Activated T-helper 2 cell treated with anti-CD3 and anti-CD28 coated beads, Interferon-gamma antibody, Interleukin-2, Interleukin-4, amounts not matched to agents 10 μg/mL and 5 μg/mL and 100 μg/mL, durations not matched to agents 14 hours and 24 hours and 36 hours (primary cell): ENCODE data around the gene GDF9. TPM values are rescaled to one million over a fixed set of nuclear protein-coding genes. Genes with fewer than 3 reads are reported as not detected.
A peak's percentile ranks its signal among the peaks of the same experiment; 100 is the strongest.

Experiments used
- DNase-seq: peaks from one replicate; pipeline ENCODE4 v3.0.0; 2021; ENCODE audit warnings: low spot score
- H3K27ac Mint-ChIP-seq: one replicate; pipeline ENCODE4 v1.8.0; 2021; ENCODE audit warnings: mixed read lengths
- H3K27me3 Mint-ChIP-seq: one replicate; pipeline ENCODE4 v1.8.0; 2021; ENCODE audit warnings: low read depth, mixed read lengths
- H3K36me3 Mint-ChIP-seq: one replicate; pipeline ENCODE4 v1.8.0; 2021; ENCODE audit warnings: low read depth, mixed read lengths
- H3K4me1 Mint-ChIP-seq: one replicate; pipeline ENCODE4 v1.8.0; 2021; ENCODE audit warnings: low read depth, mixed read lengths
- H3K4me3 Mint-ChIP-seq: one replicate; pipeline ENCODE4 v1.8.0; 2021; ENCODE audit warnings: low read depth, mild to moderate bottlenecking, moderate library complexity, mixed read lengths
- H3K9me3 Mint-ChIP-seq: one replicate; pipeline ENCODE4 v1.8.0; 2021; ENCODE audit warnings: mixed read lengths
- intact Hi-C: fragments of 100-400 bp; cut with micrococcal nuclease; formaldehyde crosslinking; loops from one replicate; pipeline ENCODE4 v1.15.1; 2023
- total RNA-seq: library from RNA; stranded (reverse); gene quantifications from 2 replicates; pipeline ENCODE4 v1.2.3, GENCODE V29; 2022

GDF9 gene
- total RNA-seq, 1 donor from 2014 or later: not detected

- Mint-ChIP-seq H3K27ac (peak overlapping the region; percentile 66), H3K27me3 (peaks cover 63% of the 10 kb centered on the region), H3K4me1 (peaks cover 12% of the 10 kb centered on the region), H3K9me3 (no peaks in the 10 kb centered on the region), H3K4me3 (peak overlapping the region; percentile 87), H3K36me3 (no peaks in the 10 kb centered on the region)
- DNase-seq: peak; percentile 67
- intact Hi-C loops: loop anchor here (1.0 to 2.0 kb wide), 2 partner anchors 37 to 53 kb away; partner anchors contain the start of genes GDF9 and UQCRQ
These were observed 36.4 kb downstream of the GDF9 start for GRCh38 chr5:132829742-132830435.

- intact Hi-C loops: no loop called here
- H3K4me1 Mint-ChIP-seq: peaks cover 12% of the 10 kb centered on the region
- no peaks in the 10 kb centered on the region for H3K36me3 Mint-ChIP-seq
- no peak overlapping the region for H3K27ac Mint-ChIP-seq
- DNase-seq: no peak
- no peaks in the 10 kb centered on the region for H3K9me3 Mint-ChIP-seq
- peak overlapping the region; percentile 47 for H3K4me3 Mint-ChIP-seq
- H3K27me3 Mint-ChIP-seq: peaks cover 67% of the 10 kb centered on the region
These were observed 37.3 kb downstream of the GDF9 start for GRCh38 chr5:132828846-132829494.

- peaks cover 69% of the 10 kb centered on the region for H3K27me3 Mint-ChIP-seq
- no peak overlapping the region for H3K4me3 Mint-ChIP-seq
- H3K4me1 Mint-ChIP-seq: peaks cover 14% of the 10 kb centered on the region
- no peak overlapping the region for H3K27ac Mint-ChIP-seq
- no peaks in the 10 kb centered on the region for H3K9me3 Mint-ChIP-seq
- DNase-seq: no peak
- intact Hi-C loops: no loop called here
- no peaks in the 10 kb centered on the region for H3K36me3 Mint-ChIP-seq
These were observed 38.2 kb downstream of the GDF9 start for GRCh38 chr5:132827943-132828673.

GRCh38 chr5:132826424-132827082 is 39.7 kb downstream of the GDF9 start:
- Mint-ChIP-seq H3K4me3 (peak overlapping the region; percentile 9), H3K27me3 (peaks cover 69% of the 10 kb centered on the region), H3K36me3 (no peaks in the 10 kb centered on the region), H3K27ac (no peak overlapping the region), H3K4me1 (peaks cover 16% of the 10 kb centered on the region), H3K9me3 (no peaks in the 10 kb centered on the region)
- no peak for DNase-seq
- intact Hi-C loops: no loop called here

- Mint-ChIP-seq H3K4me3 (peak overlapping the region; percentile 21), H3K9me3 (no peaks in the 10 kb centered on the region), H3K27me3 (peaks cover 66% of the 10 kb centered on the region), H3K36me3 (no peaks in the 10 kb centered on the region), H3K4me1 (peaks cover 14% of the 10 kb centered on the region), H3K27ac (no peak overlapping the region)
- intact Hi-C loops: no loop called here
- no peak for DNase-seq
These were observed 40.4 kb downstream of the GDF9 start for GRCh38 chr5:132825834-132826391.

- Mint-ChIP-seq H3K4me3 (peak overlapping the region; percentile 13), H3K27ac (no peak overlapping the region), H3K36me3 (no peaks in the 10 kb centered on the region), H3K4me1 (peaks cover 17% of the 10 kb centered on the region), H3K9me3 (no peaks in the 10 kb centered on the region), H3K27me3 (peaks cover 66% of the 10 kb centered on the region)
- DNase-seq: no peak
- intact Hi-C loops: no loop called here
These were observed 41.0 kb downstream of the GDF9 start for GRCh38 chr5:132825033-132825833.

GRCh38 chr5:132824426-132824825 is 41.8 kb downstream of the GDF9 start:
- DNase-seq: no peak
- Mint-ChIP-seq H3K27me3 (peaks cover 65% of the 10 kb centered on the region), H3K4me3 (peak overlapping the region; percentile 13), H3K9me3 (no peaks in the 10 kb centered on the region), H3K27ac (no peak overlapping the region), H3K36me3 (no peaks in the 10 kb centered on the region), H3K4me1 (peaks cover 21% of the 10 kb centered on the region)
- intact Hi-C loops: loop anchor here (5.0 kb wide), 3 partner anchors 162 to 437 kb away; no protein-coding TSS in a partner anchor

- no peak for DNase-seq
- no peak overlapping the region for H3K4me3 Mint-ChIP-seq
- intact Hi-C loops: loop anchor here (5.0 kb wide), 3 partner anchors 161 to 436 kb away; no protein-coding TSS in a partner anchor
- H3K27ac Mint-ChIP-seq: no peak overlapping the region
- H3K4me1 Mint-ChIP-seq: peaks cover 23% of the 10 kb centered on the region
- H3K9me3 Mint-ChIP-seq: no peaks in the 10 kb centered on the region
- H3K36me3 Mint-ChIP-seq: no peaks in the 10 kb centered on the region
- peaks cover 65% of the 10 kb centered on the region for H3K27me3 Mint-ChIP-seq
These were observed 42.7 kb downstream of the GDF9 start for GRCh38 chr5:132823481-132824050.

GRCh38 chr5:132822650-132823480 is 43.4 kb downstream of the GDF9 start:
- Mint-ChIP-seq H3K36me3 (no peaks in the 10 kb centered on the region), H3K4me3 (peak overlapping the region; percentile 13), H3K4me1 (peaks cover 20% of the 10 kb centered on the region), H3K9me3 (no peaks in the 10 kb centered on the region), H3K27ac (no peak overlapping the region), H3K27me3 (peaks cover 62% of the 10 kb centered on the region)
- intact Hi-C loops: loop anchor here (5.0 kb wide), 3 partner anchors 161 to 436 kb away; no protein-coding TSS in a partner anchor
- no peak for DNase-seq

- Mint-ChIP-seq H3K27me3 (peaks cover 60% of the 10 kb centered on the region), H3K36me3 (no peaks in the 10 kb centered on the region), H3K9me3 (no peaks in the 10 kb centered on the region), H3K4me1 (peaks cover 17% of the 10 kb centered on the region), H3K4me3 (no peak overlapping the region), H3K27ac (no peak overlapping the region)
- intact Hi-C loops: loop anchor here (2.0 to 5.0 kb wide), 5 partner anchors 71 to 434 kb away; no protein-coding TSS in a partner anchor
- DNase-seq: no peak
These were observed 44.5 kb downstream of the GDF9 start for GRCh38 chr5:132821791-132822190.

GRCh38 chr5:132821350-132821749 is 44.9 kb downstream of the GDF9 start:
- H3K4me1 Mint-ChIP-seq: peaks cover 15% of the 10 kb centered on the region
- DNase-seq: no peak
- no peak overlapping the region for H3K27ac Mint-ChIP-seq
- intact Hi-C loops: loop anchor here (2.0 to 5.0 kb wide), 5 partner anchors 71 to 434 kb away; no protein-coding TSS in a partner anchor
- H3K27me3 Mint-ChIP-seq: peaks cover 56% of the 10 kb centered on the region
- no peak overlapping the region for H3K4me3 Mint-ChIP-seq
- no peaks in the 10 kb centered on the region for H3K9me3 Mint-ChIP-seq
- H3K36me3 Mint-ChIP-seq: no peaks in the 10 kb centered on the region
